ENCODE results near the gene BRAP. TPM values are rescaled to one million over a fixed set of nuclear protein-coding genes. Genes with fewer than 3 reads are reported as not detected.

BRAP gene
- total RNA-seq, 1 experiment from 2014 or later = 18.3 TPM

DNA sequence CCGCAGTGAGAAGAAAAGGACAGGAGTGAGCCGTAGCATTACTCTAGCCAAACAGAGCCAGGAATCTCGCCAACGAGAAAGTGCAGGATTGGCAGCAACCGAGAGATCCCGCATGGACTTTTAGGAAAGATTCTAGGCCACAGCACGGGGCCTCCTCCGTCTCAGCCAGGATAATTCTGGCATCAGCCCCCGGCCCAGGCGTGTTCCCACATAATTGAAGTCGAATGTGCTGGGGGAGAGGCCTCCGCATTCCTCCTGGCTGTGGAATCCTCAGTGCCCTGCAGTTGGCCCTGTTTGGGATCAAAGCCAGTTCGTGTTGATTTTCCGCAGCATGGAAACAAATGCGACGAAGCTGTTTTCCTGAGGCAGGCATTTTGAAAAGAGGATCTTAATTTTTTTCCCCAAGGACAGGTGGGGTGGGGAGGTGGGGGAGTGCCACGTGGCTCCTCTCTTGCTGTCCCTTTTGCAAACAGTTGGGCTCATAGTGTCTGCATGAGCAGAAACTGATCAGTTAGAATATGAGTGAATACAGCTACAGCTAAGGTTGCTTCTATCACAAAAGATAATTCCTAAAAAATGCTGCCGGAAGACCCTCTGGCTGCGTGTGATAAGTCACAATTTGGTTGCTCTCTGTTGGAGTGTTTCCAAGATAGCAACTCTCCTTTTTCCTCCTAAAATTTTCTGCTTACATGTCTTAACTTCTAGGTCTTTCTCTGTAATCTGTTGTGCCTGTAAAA is 49.4 kb downstream of the BRAP start:
- ATAC-seq = peak; percentile 89
- Mint-ChIP-seq H3K27me3 (ENCODE audit: low read depth) (no peaks in the 10 kb centered on the region), H3K27ac (peak overlapping the region; percentile 72), H3K36me3 (no peaks in the 10 kb centered on the region), H3K9me3 (no peaks in the 10 kb centered on the region), H3K4me3 (peak overlapping the region; percentile 16; the same call in 1 of the 2 replicates), H3K4me1 (peaks cover 23% of the 10 kb centered on the region)
- ChIA-PET POLR2A (interaction anchor here (1.4 kb wide), 1 partner anchor 12 kb away, joined by 5 read pairs; no protein-coding TSS in a partner anchor), CTCF (interaction anchor here (0.6 to 2.0 kb wide), 4 partner anchors 12 to 107 kb away, joined by 3 to 8 read pairs (median 4); no protein-coding TSS in a partner anchor)
- peak; percentile 68 for DNase-seq (ENCODE audit: low spot score)
- TF ChIP-seq, protein P1, sequence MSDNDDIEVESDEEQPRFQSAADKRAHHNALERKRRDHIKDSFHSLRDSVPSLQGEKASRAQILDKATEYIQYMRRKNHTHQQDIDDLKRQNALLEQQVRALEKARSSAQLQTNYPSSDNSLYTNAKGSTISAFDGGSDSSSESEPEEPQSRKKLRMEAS (CRISPR knock-in tag; IDR thresholded peaks at IDR 0.05) = peak; percentile 19; the same call in 1 of the 2 replicates
- TF ChIP-seq OVOL2 (CRISPR knock-in tag; IDR thresholded peaks at IDR 0.05; ENCODE audit: borderline replicate concordance) (no peak), ZBTB21 (CRISPR knock-in tag; IDR thresholded peaks at IDR 0.05; ENCODE audit: borderline replicate concordance) (no peak), NFE2L1 (CRISPR knock-in tag; IDR thresholded peaks at IDR 0.05) (0 out of 2 replicates have a peak, but pooled peaks have one; percentile 25)

DNA sequence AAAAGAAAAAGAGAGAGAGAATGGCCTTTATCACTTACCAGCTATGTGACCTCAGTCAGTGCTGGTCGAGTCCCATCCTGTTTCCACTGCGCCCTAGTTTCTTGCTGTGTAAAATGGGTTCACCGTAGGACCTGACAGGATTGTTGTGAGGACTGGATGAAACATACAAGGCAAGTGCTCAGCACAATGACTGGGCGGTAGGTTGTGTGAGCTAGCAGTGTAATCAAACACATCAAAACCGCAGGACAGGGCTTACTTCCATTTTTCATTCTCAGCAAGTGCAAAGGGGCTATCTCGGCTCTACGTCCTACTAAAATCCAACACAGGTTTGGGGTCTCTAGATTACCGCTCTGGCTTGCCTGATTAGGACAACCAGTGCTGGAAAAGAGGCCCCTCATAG is 50.2 kb downstream of the BRAP start:
- no peaks in the 10 kb centered on the region for H3K36me3 Mint-ChIP-seq
- ChIA-PET POLR2A (interaction anchor here (1.4 kb wide), 1 partner anchor 11 kb away, joined by 5 read pairs; no protein-coding TSS in a partner anchor), CTCF (interaction anchor here (1.7 to 2.0 kb wide), 2 partner anchors 13 to 38 kb away, joined by 5 to 8 read pairs; no protein-coding TSS in a partner anchor)
- H3K27me3 Mint-ChIP-seq (ENCODE audit: low read depth) = no peaks in the 10 kb centered on the region
- peak overlapping the region; percentile 78 for H3K27ac Mint-ChIP-seq
- H3K4me3 Mint-ChIP-seq = no peak overlapping the region
- DNase-seq (ENCODE audit: low spot score) = no peak
- H3K4me1 Mint-ChIP-seq = peaks cover 23% of the 10 kb centered on the region
- H3K9me3 Mint-ChIP-seq = no peaks in the 10 kb centered on the region
- TF ChIP-seq, protein P2, sequence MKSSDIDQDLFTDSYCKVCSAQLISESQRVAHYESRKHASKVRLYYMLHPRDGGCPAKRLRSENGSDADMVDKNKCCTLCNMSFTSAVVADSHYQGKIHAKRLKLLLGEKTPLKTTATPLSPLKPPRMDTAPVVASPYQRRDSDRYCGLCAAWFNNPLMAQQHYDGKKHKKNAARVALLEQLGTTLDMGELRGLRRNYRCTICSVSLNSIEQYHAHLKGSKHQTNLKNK (CRISPR knock-in tag; IDR thresholded peaks at IDR 0.05) = no peak
- TF ChIP-seq, protein P3, sequence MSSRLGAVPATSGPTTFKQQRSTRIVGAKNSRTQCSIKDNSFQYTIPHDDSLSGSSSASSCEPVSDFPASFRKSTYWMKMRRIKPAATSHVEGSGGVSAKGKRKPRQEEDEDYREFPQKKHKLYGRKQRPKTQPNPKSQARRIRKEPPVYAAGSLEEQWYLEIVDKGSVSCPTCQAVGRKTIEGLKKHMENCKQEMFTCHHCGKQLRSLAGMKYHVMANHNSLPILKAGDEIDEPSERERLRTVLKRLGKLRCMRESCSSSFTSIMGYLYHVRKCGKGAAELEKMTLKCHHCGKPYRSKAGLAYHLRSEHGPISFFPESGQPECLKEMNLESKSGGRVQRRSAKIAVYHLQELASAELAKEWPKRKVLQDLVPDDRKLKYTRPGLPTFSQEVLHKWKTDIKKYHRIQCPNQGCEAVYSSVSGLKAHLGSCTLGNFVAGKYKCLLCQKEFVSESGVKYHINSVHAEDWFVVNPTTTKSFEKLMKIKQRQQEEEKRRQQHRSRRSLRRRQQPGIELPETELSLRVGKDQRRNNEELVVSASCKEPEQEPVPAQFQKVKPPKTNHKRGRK (CRISPR knock-in tag; IDR thresholded peaks at IDR 0.05; ENCODE audit: borderline replicate concordance) = no peak
- no peak for TF ChIP-seq NFE2L1 (CRISPR knock-in tag; IDR thresholded peaks at IDR 0.05)
- no peak for TF ChIP-seq NR1H2 (CRISPR knock-in tag; IDR thresholded peaks at IDR 0.05)
- TF ChIP-seq, protein P4, sequence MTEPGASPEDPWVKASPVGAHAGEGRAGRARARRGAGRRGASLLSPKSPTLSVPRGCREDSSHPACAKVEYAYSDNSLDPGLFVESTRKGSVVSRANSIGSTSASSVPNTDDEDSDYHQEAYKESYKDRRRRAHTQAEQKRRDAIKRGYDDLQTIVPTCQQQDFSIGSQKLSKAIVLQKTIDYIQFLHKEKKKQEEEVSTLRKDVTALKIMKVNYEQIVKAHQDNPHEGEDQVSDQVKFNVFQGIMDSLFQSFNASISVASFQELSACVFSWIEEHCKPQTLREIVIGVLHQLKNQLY (CRISPR knock-in tag; IDR thresholded peaks at IDR 0.05) = no peak
- TF ChIP-seq, protein P5, sequence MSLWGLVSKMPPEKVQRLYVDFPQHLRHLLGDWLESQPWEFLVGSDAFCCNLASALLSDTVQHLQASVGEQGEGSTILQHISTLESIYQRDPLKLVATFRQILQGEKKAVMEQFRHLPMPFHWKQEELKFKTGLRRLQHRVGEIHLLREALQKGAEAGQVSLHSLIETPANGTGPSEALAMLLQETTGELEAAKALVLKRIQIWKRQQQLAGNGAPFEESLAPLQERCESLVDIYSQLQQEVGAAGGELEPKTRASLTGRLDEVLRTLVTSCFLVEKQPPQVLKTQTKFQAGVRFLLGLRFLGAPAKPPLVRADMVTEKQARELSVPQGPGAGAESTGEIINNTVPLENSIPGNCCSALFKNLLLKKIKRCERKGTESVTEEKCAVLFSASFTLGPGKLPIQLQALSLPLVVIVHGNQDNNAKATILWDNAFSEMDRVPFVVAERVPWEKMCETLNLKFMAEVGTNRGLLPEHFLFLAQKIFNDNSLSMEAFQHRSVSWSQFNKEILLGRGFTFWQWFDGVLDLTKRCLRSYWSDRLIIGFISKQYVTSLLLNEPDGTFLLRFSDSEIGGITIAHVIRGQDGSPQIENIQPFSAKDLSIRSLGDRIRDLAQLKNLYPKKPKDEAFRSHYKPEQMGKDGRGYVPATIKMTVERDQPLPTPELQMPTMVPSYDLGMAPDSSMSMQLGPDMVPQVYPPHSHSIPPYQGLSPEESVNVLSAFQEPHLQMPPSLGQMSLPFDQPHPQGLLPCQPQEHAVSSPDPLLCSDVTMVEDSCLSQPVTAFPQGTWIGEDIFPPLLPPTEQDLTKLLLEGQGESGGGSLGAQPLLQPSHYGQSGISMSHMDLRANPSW (CRISPR knock-in tag; conservative IDR thresholded peaks at IDR 0.05; ENCODE audit: low read depth) = no peak
- no peak for TF ChIP-seq ZNF423 (CRISPR knock-in tag; IDR thresholded peaks at IDR 0.05)
- TF ChIP-seq SMAD4 (CRISPR knock-in tag; IDR thresholded peaks at IDR 0.05) = no peak
- TF ChIP-seq, protein P6, sequence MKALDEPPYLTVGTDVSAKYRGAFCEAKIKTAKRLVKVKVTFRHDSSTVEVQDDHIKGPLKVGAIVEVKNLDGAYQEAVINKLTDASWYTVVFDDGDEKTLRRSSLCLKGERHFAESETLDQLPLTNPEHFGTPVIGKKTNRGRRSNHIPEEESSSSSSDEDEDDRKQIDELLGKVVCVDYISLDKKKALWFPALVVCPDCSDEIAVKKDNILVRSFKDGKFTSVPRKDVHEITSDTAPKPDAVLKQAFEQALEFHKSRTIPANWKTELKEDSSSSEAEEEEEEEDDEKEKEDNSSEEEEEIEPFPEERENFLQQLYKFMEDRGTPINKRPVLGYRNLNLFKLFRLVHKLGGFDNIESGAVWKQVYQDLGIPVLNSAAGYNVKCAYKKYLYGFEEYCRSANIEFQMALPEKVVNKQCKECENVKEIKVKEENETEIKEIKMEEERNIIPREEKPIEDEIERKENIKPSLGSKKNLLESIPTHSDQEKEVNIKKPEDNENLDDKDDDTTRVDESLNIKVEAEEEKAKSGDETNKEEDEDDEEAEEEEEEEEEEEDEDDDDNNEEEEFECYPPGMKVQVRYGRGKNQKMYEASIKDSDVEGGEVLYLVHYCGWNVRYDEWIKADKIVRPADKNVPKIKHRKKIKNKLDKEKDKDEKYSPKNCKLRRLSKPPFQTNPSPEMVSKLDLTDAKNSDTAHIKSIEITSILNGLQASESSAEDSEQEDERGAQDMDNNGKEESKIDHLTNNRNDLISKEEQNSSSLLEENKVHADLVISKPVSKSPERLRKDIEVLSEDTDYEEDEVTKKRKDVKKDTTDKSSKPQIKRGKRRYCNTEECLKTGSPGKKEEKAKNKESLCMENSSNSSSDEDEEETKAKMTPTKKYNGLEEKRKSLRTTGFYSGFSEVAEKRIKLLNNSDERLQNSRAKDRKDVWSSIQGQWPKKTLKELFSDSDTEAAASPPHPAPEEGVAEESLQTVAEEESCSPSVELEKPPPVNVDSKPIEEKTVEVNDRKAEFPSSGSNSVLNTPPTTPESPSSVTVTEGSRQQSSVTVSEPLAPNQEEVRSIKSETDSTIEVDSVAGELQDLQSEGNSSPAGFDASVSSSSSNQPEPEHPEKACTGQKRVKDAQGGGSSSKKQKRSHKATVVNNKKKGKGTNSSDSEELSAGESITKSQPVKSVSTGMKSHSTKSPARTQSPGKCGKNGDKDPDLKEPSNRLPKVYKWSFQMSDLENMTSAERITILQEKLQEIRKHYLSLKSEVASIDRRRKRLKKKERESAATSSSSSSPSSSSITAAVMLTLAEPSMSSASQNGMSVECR (CRISPR knock-in tag; IDR thresholded peaks at IDR 0.05; ENCODE audit: borderline replicate concordance) = no peak
- no peak for TF ChIP-seq ZNF396 (CRISPR knock-in tag; IDR thresholded peaks at IDR 0.05; ENCODE audit: borderline replicate concordance)
- TF ChIP-seq, protein P7, sequence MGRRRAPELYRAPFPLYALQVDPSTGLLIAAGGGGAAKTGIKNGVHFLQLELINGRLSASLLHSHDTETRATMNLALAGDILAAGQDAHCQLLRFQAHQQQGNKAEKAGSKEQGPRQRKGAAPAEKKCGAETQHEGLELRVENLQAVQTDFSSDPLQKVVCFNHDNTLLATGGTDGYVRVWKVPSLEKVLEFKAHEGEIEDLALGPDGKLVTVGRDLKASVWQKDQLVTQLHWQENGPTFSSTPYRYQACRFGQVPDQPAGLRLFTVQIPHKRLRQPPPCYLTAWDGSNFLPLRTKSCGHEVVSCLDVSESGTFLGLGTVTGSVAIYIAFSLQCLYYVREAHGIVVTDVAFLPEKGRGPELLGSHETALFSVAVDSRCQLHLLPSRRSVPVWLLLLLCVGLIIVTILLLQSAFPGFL (CRISPR knock-in tag; IDR thresholded peaks at IDR 0.05; ENCODE audit: borderline replicate concordance) = no peak
- no peak for TF ChIP-seq NFYB (CRISPR knock-in tag; conservative IDR thresholded peaks at IDR 0.05; ENCODE audit: low read depth)
- TF ChIP-seq, protein P8, sequence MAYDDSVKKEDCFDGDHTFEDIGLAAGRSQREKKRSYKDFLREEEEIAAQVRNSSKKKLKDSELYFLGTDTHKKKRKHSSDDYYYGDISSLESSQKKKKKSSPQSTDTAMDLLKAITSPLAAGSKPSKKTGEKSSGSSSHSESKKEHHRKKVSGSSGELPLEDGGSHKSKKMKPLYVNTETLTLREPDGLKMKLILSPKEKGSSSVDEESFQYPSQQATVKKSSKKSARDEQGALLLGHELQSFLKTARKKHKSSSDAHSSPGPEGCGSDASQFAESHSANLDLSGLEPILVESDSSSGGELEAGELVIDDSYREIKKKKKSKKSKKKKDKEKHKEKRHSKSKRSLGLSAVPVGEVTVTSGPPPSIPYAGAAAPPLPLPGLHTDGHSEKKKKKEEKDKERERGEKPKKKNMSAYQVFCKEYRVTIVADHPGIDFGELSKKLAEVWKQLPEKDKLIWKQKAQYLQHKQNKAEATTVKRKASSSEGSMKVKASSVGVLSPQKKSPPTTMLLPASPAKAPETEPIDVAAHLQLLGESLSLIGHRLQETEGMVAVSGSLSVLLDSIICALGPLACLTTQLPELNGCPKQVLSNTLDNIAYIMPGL (CRISPR knock-in tag; IDR thresholded peaks at IDR 0.05) = no peak
- TF ChIP-seq, protein P9, sequence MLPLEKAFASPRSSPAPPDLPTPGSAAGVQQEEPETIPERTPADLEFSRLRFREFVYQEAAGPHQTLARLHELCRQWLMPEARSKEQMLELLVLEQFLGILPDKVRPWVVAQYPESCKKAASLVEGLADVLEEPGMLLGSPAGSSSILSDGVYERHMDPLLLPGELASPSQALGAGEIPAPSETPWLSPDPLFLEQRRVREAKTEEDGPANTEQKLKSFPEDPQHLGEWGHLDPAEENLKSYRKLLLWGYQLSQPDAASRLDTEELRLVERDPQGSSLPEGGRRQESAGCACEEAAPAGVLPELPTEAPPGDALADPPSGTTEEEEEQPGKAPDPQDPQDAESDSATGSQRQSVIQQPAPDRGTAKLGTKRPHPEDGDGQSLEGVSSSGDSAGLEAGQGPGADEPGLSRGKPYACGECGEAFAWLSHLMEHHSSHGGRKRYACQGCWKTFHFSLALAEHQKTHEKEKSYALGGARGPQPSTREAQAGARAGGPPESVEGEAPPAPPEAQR (CRISPR knock-in tag; IDR thresholded peaks at IDR 0.05) = no peak
- ATAC-seq = no peak; the same call in 1 of the 2 replicates

Measured in WTC11 (cell line).